AG09309 (cell line): ENCODE results near the gene MEIS2.

Source experiments
- DNase-seq: peaks from one replicate; pipeline ENCODE4 v3.0.0-alpha.2; 2010; ENCODE audit warnings: low read depth
- H3K4me3 ChIP-seq: 2 replicates; pipeline ENCODE4 v1.5.1; 2011; ENCODE audit warnings: mild to moderate bottlenecking, low read depth, low read length, moderate library complexity; ENCODE audit not compliant: control insufficient read depth
- TF ChIP-seq, protein P1 (sequence below): IDR thresholded peaks from 2 replicates; pipeline ENCODE4 v1.5.1; 2011; ENCODE audit warnings: mild to moderate bottlenecking, low read depth, low read length, inconsistent platforms; ENCODE audit not compliant: insufficient read depth, control insufficient read depth; ENCODE audit errors: missing control alignments

The MEIS2 gene

DNA sequence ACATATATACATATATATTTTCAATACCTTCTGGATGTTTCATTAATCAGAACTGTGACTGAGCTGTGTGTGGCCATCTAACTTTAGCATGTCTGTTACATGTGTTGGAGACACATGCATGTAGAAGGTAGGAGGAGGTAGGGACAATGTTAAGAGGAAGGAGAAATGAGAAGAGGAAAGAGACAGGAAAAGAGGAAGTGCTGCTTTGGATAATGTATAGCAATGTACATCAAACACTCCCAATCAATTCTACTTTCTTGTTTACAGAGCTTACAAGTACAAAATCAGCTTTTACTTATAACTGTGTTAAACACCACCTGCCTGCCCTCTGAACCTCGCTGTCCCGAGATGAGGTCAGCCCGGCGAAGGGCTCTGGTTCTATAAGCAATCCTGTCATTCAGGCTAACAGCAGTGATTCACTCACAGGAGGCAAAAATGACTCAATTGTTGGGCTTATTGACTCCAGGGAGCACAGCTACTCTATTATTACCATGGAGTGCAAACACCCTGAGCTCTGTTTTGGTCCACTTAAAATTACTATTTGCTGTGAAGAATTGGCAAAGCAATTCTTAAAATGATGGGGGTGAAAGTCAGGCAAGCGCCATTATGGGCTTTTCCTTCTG lies 188.9 kb downstream of the MEIS2 start:
- no peak for DNase-seq
- TF ChIP-seq, protein P1, sequence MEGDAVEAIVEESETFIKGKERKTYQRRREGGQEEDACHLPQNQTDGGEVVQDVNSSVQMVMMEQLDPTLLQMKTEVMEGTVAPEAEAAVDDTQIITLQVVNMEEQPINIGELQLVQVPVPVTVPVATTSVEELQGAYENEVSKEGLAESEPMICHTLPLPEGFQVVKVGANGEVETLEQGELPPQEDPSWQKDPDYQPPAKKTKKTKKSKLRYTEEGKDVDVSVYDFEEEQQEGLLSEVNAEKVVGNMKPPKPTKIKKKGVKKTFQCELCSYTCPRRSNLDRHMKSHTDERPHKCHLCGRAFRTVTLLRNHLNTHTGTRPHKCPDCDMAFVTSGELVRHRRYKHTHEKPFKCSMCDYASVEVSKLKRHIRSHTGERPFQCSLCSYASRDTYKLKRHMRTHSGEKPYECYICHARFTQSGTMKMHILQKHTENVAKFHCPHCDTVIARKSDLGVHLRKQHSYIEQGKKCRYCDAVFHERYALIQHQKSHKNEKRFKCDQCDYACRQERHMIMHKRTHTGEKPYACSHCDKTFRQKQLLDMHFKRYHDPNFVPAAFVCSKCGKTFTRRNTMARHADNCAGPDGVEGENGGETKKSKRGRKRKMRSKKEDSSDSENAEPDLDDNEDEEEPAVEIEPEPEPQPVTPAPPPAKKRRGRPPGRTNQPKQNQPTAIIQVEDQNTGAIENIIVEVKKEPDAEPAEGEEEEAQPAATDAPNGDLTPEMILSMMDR = no peak
- no peak overlapping the region for H3K4me3 ChIP-seq

DNA sequence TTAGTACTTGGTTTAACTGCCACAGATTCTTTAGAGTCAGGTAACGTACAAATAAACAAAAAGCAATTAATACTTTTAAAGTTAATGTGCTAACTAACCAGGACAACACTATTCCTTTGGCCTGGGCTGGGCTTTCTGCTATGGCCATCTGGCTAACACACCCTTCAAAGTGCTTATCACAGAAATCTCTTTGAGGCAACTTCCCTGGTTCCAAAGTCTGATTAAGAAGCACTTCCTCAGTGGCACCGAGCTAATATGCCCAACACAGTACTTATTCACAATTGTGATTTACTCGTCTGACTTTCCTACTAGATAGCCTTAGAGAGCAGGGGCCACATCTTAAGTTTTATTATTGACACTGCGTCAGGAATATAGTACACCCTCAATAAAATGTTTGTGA lies 191.4 kb downstream of the MEIS2 start:
- H3K4me3 ChIP-seq = no peak overlapping the region
- TF ChIP-seq, protein P1 = no peak
- no peak for DNase-seq

DNA sequence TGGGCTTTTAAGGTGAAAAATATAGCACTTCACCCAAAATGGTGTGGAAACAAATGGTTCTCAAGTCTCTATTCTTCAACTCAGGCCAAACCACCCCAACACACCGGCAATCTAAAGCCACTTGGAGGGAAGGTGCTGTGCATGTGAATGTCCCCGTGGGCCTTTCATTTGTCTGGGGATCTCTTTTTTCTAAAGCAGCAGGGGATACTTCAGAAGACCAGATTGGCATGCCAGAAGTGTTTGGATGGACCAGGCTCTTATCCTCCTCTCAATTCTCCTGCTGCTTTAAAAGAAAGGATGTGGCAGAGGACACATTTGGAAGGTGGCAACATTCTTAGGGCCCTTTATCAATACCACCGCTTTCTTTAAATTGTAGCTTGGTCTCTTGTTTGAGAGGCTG lies 193.1 kb downstream of the MEIS2 start:
- TF ChIP-seq, protein P1 = no peak
- no peak for DNase-seq
- no peak overlapping the region for H3K4me3 ChIP-seq

DNA sequence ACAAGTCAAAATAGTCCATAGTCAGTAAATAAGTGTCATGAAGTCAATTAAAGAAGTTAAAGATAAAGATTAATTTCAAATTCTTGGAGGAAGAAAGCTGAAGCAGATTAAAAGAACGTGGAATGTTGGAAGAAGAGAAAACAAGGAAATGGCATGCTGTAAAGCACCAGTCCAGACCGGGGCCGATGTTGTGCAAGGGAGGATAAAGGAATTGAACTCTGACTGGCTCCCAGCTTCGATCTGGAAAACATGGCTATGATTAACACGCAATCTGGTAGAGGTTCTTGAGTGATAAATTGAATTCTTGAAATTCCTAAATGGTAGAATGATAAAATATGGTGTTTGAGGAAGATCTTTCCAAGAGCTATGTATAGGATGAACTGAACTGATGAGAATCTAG lies 194.4 kb downstream of the MEIS2 start:
- TF ChIP-seq, protein P1 = no peak
- DNase-seq = peak; percentile 23
- no peak overlapping the region for H3K4me3 ChIP-seq

DNA sequence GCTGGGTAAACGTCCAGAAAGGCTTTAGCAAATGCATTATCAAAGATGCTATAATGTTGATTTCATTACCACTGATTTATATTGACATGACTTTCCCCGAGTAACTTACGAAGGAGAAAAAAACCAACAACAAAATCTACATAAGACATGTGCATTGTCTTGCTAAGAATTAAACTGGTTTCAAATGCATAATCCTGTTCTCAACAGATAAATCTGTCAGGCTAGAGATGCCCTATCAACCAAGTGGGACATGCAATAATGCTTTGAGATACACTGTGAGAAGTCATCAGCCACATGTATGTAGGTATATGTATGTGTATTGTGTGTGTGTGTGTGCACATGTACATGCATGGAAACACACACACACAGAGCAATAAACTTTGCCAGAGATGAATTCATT lies 195.6 kb downstream of the MEIS2 start:
- H3K4me3 ChIP-seq = no peak overlapping the region
- TF ChIP-seq, protein P1 = no peak

DNA sequence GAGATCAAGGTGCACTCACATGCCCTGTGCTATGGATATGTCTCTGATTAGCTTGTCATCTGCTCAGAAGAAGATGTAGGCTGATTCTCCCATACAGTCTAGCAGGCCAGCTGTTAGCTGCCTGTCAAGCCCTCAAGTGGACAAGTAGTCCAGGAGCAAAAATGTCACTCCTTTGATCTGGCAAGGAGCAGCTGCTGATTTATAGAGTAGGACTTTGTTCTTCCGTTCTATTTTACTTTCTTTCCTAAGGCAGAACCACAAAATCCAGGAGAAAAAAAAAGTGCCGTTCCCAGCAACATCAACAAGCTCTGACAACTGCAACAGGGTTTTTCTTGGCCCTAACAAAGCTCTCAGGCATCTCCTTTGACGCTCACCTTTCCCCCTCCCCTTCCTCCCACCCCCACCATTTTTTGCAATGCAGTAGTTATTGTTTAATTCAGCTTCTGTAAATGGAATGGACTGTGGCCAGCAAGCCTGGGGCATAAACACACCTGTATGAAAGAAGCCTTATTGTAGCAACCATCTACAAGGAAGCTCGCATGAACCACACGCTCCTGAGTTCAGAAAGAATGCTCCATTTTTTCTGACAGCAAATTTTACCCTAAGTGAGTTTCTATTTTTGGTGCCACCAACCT lies 196.3 kb downstream of the MEIS2 start:
- TF ChIP-seq, protein P1 = no peak
- DNase-seq = no peak
- H3K4me3 ChIP-seq = no peak overlapping the region

More for the DNA sequence above, 195.6 kb downstream of the MEIS2 start:
- DNase-seq = no peak
